Measurements from ENCODE around the gene LAMTOR2.

Gene LAMTOR2

GRCh38 chr1:156048663-156049258, 5.8 kb upstream of the LAMTOR2 start:
- Histone ChIP-seq H3K4me2 (ENCODE audit: low read length) (no peak overlapping the region), H3K36me3 (ENCODE audit: control insufficient read depth, insufficient read depth, low read length) (peaks cover 3% of the 10 kb centered on the region), H4K8ac (ENCODE audit: low read depth, low read length) (no peak overlapping the region), H3K4me1 (ENCODE audit: control insufficient read depth, low read depth, low read length) (no peaks in the 10 kb centered on the region), H2BK5ac (ENCODE audit: low read length) (no peak overlapping the region), H2BK15ac (replicated peaks; ENCODE audit: low read depth) (no peak overlapping the region), H3K9ac (ENCODE audit: low read length) (no peak overlapping the region), H3K4ac (ENCODE audit: low read depth, low read length) (no peak overlapping the region), H3K4me3 (ENCODE audit: low read length) (no peak overlapping the region), H3K18ac (ENCODE audit: low read length) (no peak overlapping the region), H3K27me3 (ENCODE audit: insufficient read depth, low read length, poor library complexity) (no peaks in the 10 kb centered on the region), H3K23ac (ENCODE audit: low read length) (no peak overlapping the region), H4K5ac (ENCODE audit: low read length) (no peak overlapping the region), H3K56ac (ENCODE audit: low read length) (no peak overlapping the region), H3K79me1 (ENCODE audit: low read length) (peaks cover 4% of the 10 kb centered on the region), H3K27ac (ENCODE audit: low read depth, low read length) (no peak overlapping the region), H2AK5ac (ENCODE audit: low read length) (no peak overlapping the region), H3K79me2 (ENCODE audit: control insufficient read depth, insufficient read depth, low read length) (peaks cover 9% of the 10 kb centered on the region), H2BK120ac (ENCODE audit: low read depth, low read length) (no peak overlapping the region)
- no peak for DNase-seq
- WGBS (ENCODE audit: extremely low coverage, insufficient coverage, low lambda C conversion rate) = no CpG with 5 or more reads among the region's 3 CpGs

- no peak overlapping the region for H2BK120ac ChIP-seq (ENCODE audit: low read depth, low read length)
- no peak overlapping the region for H2BK15ac ChIP-seq (replicated peaks; ENCODE audit: low read depth)
- no peak overlapping the region for H3K9ac ChIP-seq (ENCODE audit: low read length)
- no peak overlapping the region for H3K4me2 ChIP-seq (ENCODE audit: low read length)
- H3K4ac ChIP-seq (ENCODE audit: low read depth, low read length) = no peak overlapping the region
- H4K8ac ChIP-seq (ENCODE audit: low read depth, low read length) = no peak overlapping the region
- peaks cover 8% of the 10 kb centered on the region for H3K79me1 ChIP-seq (ENCODE audit: low read length)
- DNase-seq = no peak
- H4K5ac ChIP-seq (ENCODE audit: low read length) = no peak overlapping the region
- WGBS (ENCODE audit: extremely low coverage, insufficient coverage, low lambda C conversion rate) = no CpG with 5 or more reads among the region's 4 CpGs
- H3K4me3 ChIP-seq (ENCODE audit: low read length) = no peak overlapping the region
- no peaks in the 10 kb centered on the region for H3K27me3 ChIP-seq (ENCODE audit: insufficient read depth, low read length, poor library complexity)
- H3K36me3 ChIP-seq (ENCODE audit: control insufficient read depth, insufficient read depth, low read length) = peaks cover 3% of the 10 kb centered on the region
- peaks cover under 1% of the 10 kb centered on the region for H3K4me1 ChIP-seq (ENCODE audit: control insufficient read depth, low read depth, low read length)
- peaks cover 12% of the 10 kb centered on the region for H3K79me2 ChIP-seq (ENCODE audit: control insufficient read depth, insufficient read depth, low read length)
- no peak overlapping the region for H2AK5ac ChIP-seq (ENCODE audit: low read length)
- H3K56ac ChIP-seq (ENCODE audit: low read length) = peak overlapping the region; percentile 15
- no peak overlapping the region for H3K23ac ChIP-seq (ENCODE audit: low read length)
- H3K18ac ChIP-seq (ENCODE audit: low read length) = no peak overlapping the region
- no peak overlapping the region for H2BK5ac ChIP-seq (ENCODE audit: low read length)
- H3K27ac ChIP-seq (ENCODE audit: low read depth, low read length) = no peak overlapping the region
These were observed 4.2 kb upstream of the LAMTOR2 start for GRCh38 chr1:156050376-156050775.

DNA sequence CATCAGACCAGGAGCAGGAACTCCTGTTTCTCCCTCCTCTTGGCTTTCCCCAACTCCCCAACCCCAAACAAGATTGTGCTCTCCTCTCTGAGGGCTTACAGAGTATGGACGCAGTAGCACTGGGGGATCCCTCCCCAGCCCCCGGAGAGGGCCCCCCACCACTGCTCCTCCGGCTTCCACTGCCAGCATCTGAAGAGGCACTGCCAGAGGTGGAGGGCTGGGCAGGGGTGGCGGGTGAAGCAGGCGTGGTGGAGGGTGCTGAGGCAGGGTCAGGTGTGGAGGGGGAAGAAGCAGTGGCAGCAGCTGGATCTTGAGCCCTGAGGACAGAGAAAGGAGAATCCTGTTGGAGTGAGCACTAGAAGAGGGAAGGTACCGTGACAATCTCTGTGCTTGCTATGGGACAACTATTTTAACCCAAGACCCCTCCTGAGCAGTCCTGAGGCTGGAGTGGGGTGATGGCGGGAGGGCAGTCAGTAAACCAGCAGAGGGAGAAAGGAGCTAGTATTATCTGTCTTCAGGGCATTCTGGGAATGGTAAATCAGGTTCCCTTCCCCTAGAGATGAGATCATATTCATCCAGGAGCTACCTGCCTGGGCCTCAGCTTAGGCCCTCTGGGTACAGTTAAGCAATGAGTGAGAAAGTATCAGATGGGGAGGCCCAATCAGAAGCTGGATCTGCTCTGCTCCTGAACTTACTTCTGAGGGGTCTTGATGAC, 3.4 kb upstream of the LAMTOR2 start:
- Histone ChIP-seq H2BK15ac (replicated peaks; ENCODE audit: low read depth) (no peak overlapping the region), H3K79me1 (ENCODE audit: low read length) (peaks cover 12% of the 10 kb centered on the region), H3K9ac (ENCODE audit: low read length) (no peak overlapping the region), H3K23ac (ENCODE audit: low read length) (no peak overlapping the region), H3K4me3 (ENCODE audit: low read length) (no peak overlapping the region), H4K5ac (ENCODE audit: low read length) (no peak overlapping the region), H3K27ac (ENCODE audit: low read depth, low read length) (no peak overlapping the region), H3K4me2 (ENCODE audit: low read length) (no peak overlapping the region), H3K4ac (ENCODE audit: low read depth, low read length) (no peak overlapping the region), H2BK120ac (ENCODE audit: low read depth, low read length) (no peak overlapping the region), H3K18ac (ENCODE audit: low read length) (no peak overlapping the region), H3K79me2 (ENCODE audit: control insufficient read depth, insufficient read depth, low read length) (peaks cover 16% of the 10 kb centered on the region), H3K4me1 (ENCODE audit: control insufficient read depth, low read depth, low read length) (peaks cover 4% of the 10 kb centered on the region), H2AK5ac (ENCODE audit: low read length) (no peak overlapping the region), H3K27me3 (ENCODE audit: insufficient read depth, low read length, poor library complexity) (no peaks in the 10 kb centered on the region), H3K36me3 (ENCODE audit: control insufficient read depth, insufficient read depth, low read length) (peaks cover 3% of the 10 kb centered on the region), H2BK5ac (ENCODE audit: low read length) (no peak overlapping the region), H3K56ac (ENCODE audit: low read length) (no peak overlapping the region), H4K8ac (ENCODE audit: low read depth, low read length) (no peak overlapping the region)
- peak; percentile 74 for DNase-seq
- no CpG with 5 or more reads among the region's 7 CpGs for WGBS (ENCODE audit: extremely low coverage, insufficient coverage, low lambda C conversion rate)

GRCh38 chr1:156052862-156053767, 1.5 kb upstream of the LAMTOR2 start:
- H2AK5ac ChIP-seq (ENCODE audit: low read length) = no peak overlapping the region
- H3K56ac ChIP-seq (ENCODE audit: low read length) = peak overlapping the region; percentile 86
- peak overlapping the region; percentile 84 for H3K4me3 ChIP-seq (ENCODE audit: low read length)
- H2BK15ac ChIP-seq (replicated peaks; ENCODE audit: low read depth) = no peak overlapping the region
- no peaks in the 10 kb centered on the region for H3K27me3 ChIP-seq (ENCODE audit: insufficient read depth, low read length, poor library complexity)
- H2BK120ac ChIP-seq (ENCODE audit: low read depth, low read length) = no peak overlapping the region
- peak overlapping the region; percentile 65 for H3K4ac ChIP-seq (ENCODE audit: low read depth, low read length)
- H3K4me1 ChIP-seq (ENCODE audit: control insufficient read depth, low read depth, low read length) = peaks cover 4% of the 10 kb centered on the region
- DNase-seq = peak; percentile 83
- peak overlapping the region; percentile 76 for H3K4me2 ChIP-seq (ENCODE audit: low read length)
- H4K8ac ChIP-seq (ENCODE audit: low read depth, low read length) = no peak overlapping the region
- H3K27ac ChIP-seq (ENCODE audit: low read depth, low read length) = peak overlapping the region; percentile 71
- H3K79me1 ChIP-seq (ENCODE audit: low read length) = peaks cover 12% of the 10 kb centered on the region
- H3K79me2 ChIP-seq (ENCODE audit: control insufficient read depth, insufficient read depth, low read length) = peaks cover 16% of the 10 kb centered on the region
- peaks cover 1% of the 10 kb centered on the region for H3K36me3 ChIP-seq (ENCODE audit: control insufficient read depth, insufficient read depth, low read length)
- H2BK5ac ChIP-seq (ENCODE audit: low read length) = no peak overlapping the region
- H3K23ac ChIP-seq (ENCODE audit: low read length) = no peak overlapping the region
- H3K9ac ChIP-seq (ENCODE audit: low read length) = peak overlapping the region; percentile 76
- H4K5ac ChIP-seq (ENCODE audit: low read length) = no peak overlapping the region
- WGBS (ENCODE audit: extremely low coverage, insufficient coverage, low lambda C conversion rate) = no CpG with 5 or more reads among the region's 63 CpGs
- H3K18ac ChIP-seq (ENCODE audit: low read length) = peak overlapping the region; percentile 44

DNA sequence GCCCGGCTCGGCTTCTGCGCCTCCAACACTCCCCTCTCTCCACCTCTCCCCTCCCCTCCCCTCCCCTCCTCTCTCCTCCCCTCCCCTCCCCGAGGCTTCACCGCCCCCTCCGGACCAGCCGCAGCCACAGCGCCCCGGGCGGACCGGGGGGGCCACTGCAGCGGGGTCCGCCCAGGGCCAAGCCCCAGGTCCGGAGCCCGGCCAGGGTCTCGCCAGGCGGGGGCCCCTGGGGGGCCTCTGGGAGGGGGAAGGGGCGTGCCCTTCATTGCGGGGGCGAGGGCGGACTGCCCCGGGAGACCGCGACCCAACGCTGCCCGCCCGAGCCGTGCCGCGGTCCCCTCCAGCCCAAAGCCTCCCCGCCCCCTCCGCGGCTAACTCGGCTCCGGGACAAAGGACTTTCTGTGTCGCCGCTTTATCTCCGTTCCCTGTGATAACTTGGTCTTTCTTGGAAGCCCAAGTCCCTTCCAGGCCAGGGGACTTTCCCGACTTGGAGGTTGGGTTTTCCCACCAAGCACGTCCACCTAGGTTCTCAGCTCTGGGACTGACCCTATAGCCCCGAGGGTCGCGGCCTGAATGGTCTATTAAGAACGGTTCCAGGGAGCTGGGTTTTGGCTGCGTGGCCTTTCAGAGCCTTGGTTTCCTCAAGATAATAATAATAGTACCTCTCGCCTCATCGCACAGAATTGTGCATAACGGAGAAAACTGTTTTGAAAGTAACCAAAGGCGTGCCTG, 648 bp upstream of the LAMTOR2 start, which contains the start of gene UBQLN4:
TSS of gene UBQLN4 (minus strand) at position 31 of the 732 bp plus-strand sequence. CDS start 97 bp downstream, outside the sequence.
- peak within 1 kb of the TSS; percentile 98 for H3K18ac ChIP-seq (ENCODE audit: low read length)
- peak within 1 kb of the TSS; percentile 97 for H3K9ac ChIP-seq (ENCODE audit: low read length)
- no peaks in the 10 kb centered on the region for H3K27me3 ChIP-seq (ENCODE audit: insufficient read depth, low read length, poor library complexity)
- peak; percentile 93 for DNase-seq
- H2BK15ac ChIP-seq (replicated peaks; ENCODE audit: low read depth) = no peak within 1 kb of the TSS
- H3K4me2 ChIP-seq (ENCODE audit: low read length) = peak within 1 kb of the TSS; percentile 76
- peak within 1 kb of the TSS; percentile 83 for H2BK5ac ChIP-seq (ENCODE audit: low read length)
- no peaks in the 10 kb centered on the region for H3K36me3 ChIP-seq (ENCODE audit: control insufficient read depth, insufficient read depth, low read length)
- H3K27ac ChIP-seq (ENCODE audit: low read depth, low read length) = peak within 1 kb of the TSS; percentile 90
- no peak within 1 kb of the TSS for H4K5ac ChIP-seq (ENCODE audit: low read length)
- no peak within 1 kb of the TSS for H2AK5ac ChIP-seq (ENCODE audit: low read length)
- peak within 1 kb of the TSS; percentile 100 for H3K56ac ChIP-seq (ENCODE audit: low read length)
- H3K79me2 ChIP-seq (ENCODE audit: control insufficient read depth, insufficient read depth, low read length) = peaks cover 16% of the 10 kb centered on the region
- WGBS (ENCODE audit: extremely low coverage, insufficient coverage, low lambda C conversion rate) = no CpG with 5 or more reads among the region's 49 CpGs
- peaks cover 4% of the 10 kb centered on the region for H3K4me1 ChIP-seq (ENCODE audit: control insufficient read depth, low read depth, low read length)
- no peak within 1 kb of the TSS for H3K23ac ChIP-seq (ENCODE audit: low read length)
- peak within 1 kb of the TSS; percentile 48 for H2BK120ac ChIP-seq (ENCODE audit: low read depth, low read length)
- H3K79me1 ChIP-seq (ENCODE audit: low read length) = peaks cover 12% of the 10 kb centered on the region
- no peak within 1 kb of the TSS for H4K8ac ChIP-seq (ENCODE audit: low read depth, low read length)
- peak within 1 kb of the TSS; percentile 84 for H3K4me3 ChIP-seq (ENCODE audit: low read length)
- H3K4ac ChIP-seq (ENCODE audit: low read depth, low read length) = peak within 1 kb of the TSS; percentile 85

Measured in mesendoderm (in vitro differentiated cells).